Measurements from ENCODE around the gene C22orf39.

The C22orf39 gene

GRCh38 chr22:19492504-19493174, 45.1 kb upstream of the C22orf39 start:
- H3K4me3 ChIP-seq (replicated peaks; ENCODE audit: low read depth, low read length) = no peak overlapping the region
- TF ChIP-seq, protein P1, sequence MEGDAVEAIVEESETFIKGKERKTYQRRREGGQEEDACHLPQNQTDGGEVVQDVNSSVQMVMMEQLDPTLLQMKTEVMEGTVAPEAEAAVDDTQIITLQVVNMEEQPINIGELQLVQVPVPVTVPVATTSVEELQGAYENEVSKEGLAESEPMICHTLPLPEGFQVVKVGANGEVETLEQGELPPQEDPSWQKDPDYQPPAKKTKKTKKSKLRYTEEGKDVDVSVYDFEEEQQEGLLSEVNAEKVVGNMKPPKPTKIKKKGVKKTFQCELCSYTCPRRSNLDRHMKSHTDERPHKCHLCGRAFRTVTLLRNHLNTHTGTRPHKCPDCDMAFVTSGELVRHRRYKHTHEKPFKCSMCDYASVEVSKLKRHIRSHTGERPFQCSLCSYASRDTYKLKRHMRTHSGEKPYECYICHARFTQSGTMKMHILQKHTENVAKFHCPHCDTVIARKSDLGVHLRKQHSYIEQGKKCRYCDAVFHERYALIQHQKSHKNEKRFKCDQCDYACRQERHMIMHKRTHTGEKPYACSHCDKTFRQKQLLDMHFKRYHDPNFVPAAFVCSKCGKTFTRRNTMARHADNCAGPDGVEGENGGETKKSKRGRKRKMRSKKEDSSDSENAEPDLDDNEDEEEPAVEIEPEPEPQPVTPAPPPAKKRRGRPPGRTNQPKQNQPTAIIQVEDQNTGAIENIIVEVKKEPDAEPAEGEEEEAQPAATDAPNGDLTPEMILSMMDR (IDR thresholded peaks at IDR 0.05; ENCODE audit: low read depth, low read length, missing control alignments) = no peak
- DNase-seq (ENCODE audit: extremely low read depth, low read depth) = no peak

DNA sequence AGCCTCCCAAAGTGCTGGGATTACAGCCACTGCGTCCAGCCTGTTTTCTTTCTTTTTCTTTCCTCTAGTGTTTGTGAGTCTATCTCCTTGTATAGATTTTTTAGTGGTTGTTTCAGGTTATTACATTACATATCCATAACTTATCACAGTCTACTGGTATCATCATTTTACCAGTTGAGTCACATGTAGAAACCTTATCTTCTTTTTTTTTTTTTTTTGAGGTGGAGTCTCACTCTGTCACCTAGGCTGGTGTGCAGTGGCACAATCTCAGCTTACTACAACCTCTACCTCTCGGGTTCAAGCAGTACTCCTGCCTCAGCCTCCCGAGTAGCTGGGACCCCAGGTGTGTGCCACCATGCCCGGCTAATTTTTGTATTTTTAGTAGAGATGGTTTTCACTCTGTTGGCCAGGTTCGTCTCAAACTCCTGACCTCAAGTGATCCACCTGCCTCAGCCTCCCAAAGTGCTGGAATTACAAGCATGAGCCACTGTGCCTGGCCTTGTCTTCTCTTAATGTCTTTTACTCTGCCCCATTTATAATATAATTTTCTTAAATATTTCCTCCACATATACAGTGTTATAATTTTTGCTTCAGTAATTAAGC, 43.2 kb upstream of the C22orf39 start:
- TF ChIP-seq, protein P1 (IDR thresholded peaks at IDR 0.05; ENCODE audit: low read depth, low read length, missing control alignments) = no peak
- no peak for DNase-seq (ENCODE audit: extremely low read depth, low read depth)
- H3K4me3 ChIP-seq (replicated peaks; ENCODE audit: low read depth, low read length) = no peak overlapping the region

GRCh38 chr22:19488884-19489843, 41.7 kb upstream of the C22orf39 start:
- TF ChIP-seq, protein P1 (IDR thresholded peaks at IDR 0.05; ENCODE audit: low read depth, low read length, missing control alignments) = no peak
- no peak overlapping the region for H3K4me3 ChIP-seq (replicated peaks; ENCODE audit: low read depth, low read length)
- no peak for DNase-seq (ENCODE audit: extremely low read depth, low read depth)

- H3K4me3 ChIP-seq (replicated peaks; ENCODE audit: low read depth, low read length) = no peak overlapping the region
Observed at GRCh38 chr22:19488285-19488684, 40.8 kb upstream of the C22orf39 start.

GRCh38 chr22:19483481-19484244, 36.2 kb upstream of the C22orf39 start:
- TF ChIP-seq, protein P1 (IDR thresholded peaks at IDR 0.05; ENCODE audit: low read depth, low read length, missing control alignments) = no peak
- DNase-seq (ENCODE audit: extremely low read depth, low read depth) = no peak
- H3K4me3 ChIP-seq (replicated peaks; ENCODE audit: low read depth, low read length) = no peak overlapping the region

More at GRCh38 chr22:19488285-19488684, 40.8 kb upstream of the C22orf39 start:
- no peak for DNase-seq (ENCODE audit: extremely low read depth, low read depth)
- TF ChIP-seq, protein P1 (IDR thresholded peaks at IDR 0.05; ENCODE audit: low read depth, low read length, missing control alignments) = no peak

DNA sequence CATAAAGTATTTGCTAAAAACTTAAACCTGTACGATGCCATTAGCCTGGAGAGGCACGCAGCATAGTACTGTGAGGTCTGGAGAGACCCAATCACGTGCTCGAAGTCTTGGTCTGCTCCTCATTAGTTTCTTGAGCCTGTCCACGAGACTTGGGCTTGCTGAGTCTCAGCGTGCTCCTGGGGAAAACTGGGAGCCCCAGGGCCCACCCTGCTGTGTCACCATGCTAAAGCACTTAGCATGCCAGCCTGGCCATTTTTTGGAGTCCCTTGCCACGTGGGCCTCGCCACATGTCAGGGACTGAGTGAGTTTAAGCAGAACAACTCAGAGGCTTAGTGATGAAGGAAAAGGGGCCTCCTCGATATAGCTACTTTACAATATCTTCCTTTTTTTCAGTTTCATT, 34.8 kb upstream of the C22orf39 start:
- DNase-seq (ENCODE audit: extremely low read depth, low read depth) = no peak
- no peak overlapping the region for H3K4me3 ChIP-seq (replicated peaks; ENCODE audit: low read depth, low read length)
- TF ChIP-seq, protein P1 (IDR thresholded peaks at IDR 0.05; ENCODE audit: low read depth, low read length, missing control alignments) = no peak
